KG1 (cell line): ENCODE measurements around the gene PLAU.
"Not testable (repeated sequence)": the region's sequence is repeated elsewhere in the genome, so short reads cannot be mapped to it uniquely, and the experiment has no call there.

Experiments used
- DNase-seq: peaks from one replicate; lab custom pipeline; 2025; lab: John Stamatoyannopoulos, UW

PLAU gene

GRCh38 chr10:73922007-73922863, 11.3 kb downstream of the PLAU start:
- DNase-seq: no peak

GRCh38 chr10:73922864-73923133, 11.9 kb downstream of the PLAU start:
- no peak for DNase-seq

GRCh38 chr10:73923935-73924598, 13.1 kb downstream of the PLAU start:
- DNase-seq: no peak

GRCh38 chr10:73924935-73925334, 14.0 kb downstream of the PLAU start:
- no peak for DNase-seq

- no peak for DNase-seq
Observed at GRCh38 chr10:73925539-73925938, 14.6 kb downstream of the PLAU start.

GRCh38 chr10:73926152-73926764, 15.3 kb downstream of the PLAU start:
- DNase-seq: no peak

- not testable (repeated sequence) for DNase-seq
Observed at GRCh38 chr10:73930630-73931327, 19.8 kb downstream of the PLAU start.

- DNase-seq: no peak
Observed at GRCh38 chr10:73931767-73932619, 21.1 kb downstream of the PLAU start.

- DNase-seq: no peak
Observed at GRCh38 chr10:73932620-73933112, 21.7 kb downstream of the PLAU start.

- DNase-seq: no peak
Observed at GRCh38 chr10:73934074-73934473, 23.1 kb downstream of the PLAU start.

GRCh38 chr10:73935895-73936294, 25.0 kb downstream of the PLAU start:
- DNase-seq: no peak

- no peak for DNase-seq
Observed at GRCh38 chr10:73937333-73938043, 26.6 kb downstream of the PLAU start.

GRCh38 chr10:73940634-73941221, 29.8 kb downstream of the PLAU start:
- DNase-seq: peak; percentile 73

- DNase-seq: no peak
Observed at GRCh38 chr10:73941300-73941699, 30.4 kb downstream of the PLAU start.

- no peak for DNase-seq
Observed at GRCh38 chr10:73944356-73945100, 33.6 kb downstream of the PLAU start.

- DNase-seq: no peak
Observed at GRCh38 chr10:73946253-73947145, 35.6 kb downstream of the PLAU start.

- DNase-seq: no peak
Observed at GRCh38 chr10:73948947-73949633, 38.2 kb downstream of the PLAU start.
